ENCODE measurements around the gene HOGA1. TPM values are rescaled to one million over a fixed set of nuclear protein-coding genes. Genes with fewer than 3 reads are reported as not detected.

Gene HOGA1
- total and polyA plus RNA-seq, 2 donors (not counting 3 experiments of a cell fraction or from before 2014, with no cell fraction given), result 0.44 to 0.91 TPM

DNA sequence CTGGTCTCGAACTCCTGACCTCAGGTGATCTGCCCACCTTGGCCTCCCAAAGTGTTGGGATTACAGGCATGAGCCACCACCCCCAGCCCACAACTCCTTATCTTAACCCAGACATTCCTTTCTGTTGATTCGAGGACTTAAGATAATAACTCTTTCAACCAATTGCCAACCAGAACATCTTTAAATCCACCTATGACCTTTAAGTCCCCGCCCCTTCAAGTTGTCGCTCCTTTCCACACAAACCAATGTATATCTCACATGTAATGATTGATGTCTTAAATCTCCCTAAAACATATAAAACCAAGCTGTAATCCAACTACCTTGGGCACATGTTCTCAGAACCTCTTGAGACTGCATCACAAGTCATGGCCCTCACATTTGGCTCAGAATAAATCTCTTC, 19.4 kb upstream of the HOGA1 start:
- Histone ChIP-seq H3K4me1 (ENCODE audit: control insufficient read depth, extremely low read depth, insufficient read depth, low read length) (no peaks in the 10 kb centered on the region), H3K4me3 (replicated peaks in 1 of 3; ENCODE audit: insufficient read depth in 1 of 3, low read depth in 1 of 3, low read length in 3 of 3) (no peak overlapping the region), H3K36me3 (ENCODE audit: control insufficient read depth in 2 of 2, extremely low read depth in 1 of 2, insufficient read depth in 2 of 2, low read length in 2 of 2) (peaks cover 3 to 15% of the 10 kb centered on the region in 2 experiments), H2AFZ (ENCODE audit: low read depth, low read length) (no peak overlapping the region), H4K20me1 (replicated peaks; ENCODE audit: control insufficient read depth, extremely low read depth, insufficient read depth, low read length) (no peaks in the 10 kb centered on the region), H3K9ac (replicated peaks; ENCODE audit: extremely low read depth, insufficient read depth, low read length) (no peak overlapping the region), H3K9me3 (replicated peaks; ENCODE audit: control insufficient read depth, insufficient read depth, low read length) (no peaks in the 10 kb centered on the region), H3K4me2 (ENCODE audit: insufficient read depth, low read length) (no peak overlapping the region), H3K79me2 (ENCODE audit: control insufficient read depth, insufficient read depth, low read length) (no peaks in the 10 kb centered on the region), H3K9me1 (replicated peaks; ENCODE audit: control insufficient read depth, extremely low read depth, insufficient read depth, low read length) (no peaks in the 10 kb centered on the region), H3K27me3 (ENCODE audit: control insufficient read depth in 2 of 2, insufficient read depth in 2 of 2, low read length in 2 of 2) (no peaks in the 10 kb centered on the region), H3K27ac (ENCODE audit: insufficient read depth, low read depth, low read length) (no peak overlapping the region)
- no peak for FAIRE-seq
- no TSS peak for BruUV-seq (replicated peaks)
- no peak for DNase-seq (ENCODE audit: low read depth, low spot score)
- dilution Hi-C loops (cut with MboI; ENCODE audit: extremely low pct_ligation_motif_present, low sequenced_read_pairs) (no loop called here), intact Hi-C loops (cut with micrococcal nuclease) (no loop called here)
- no peak for TF ChIP-seq FOS (IDR thresholded peaks at IDR 0.05; ENCODE audit: borderline replicate concordance, insufficient read depth, low read length)
- TF ChIP-seq GATA2 (IDR thresholded peaks at IDR 0.05; ENCODE audit: insufficient read depth, insufficient read length, low read depth, low read length), result no peak
- TF ChIP-seq POLR2A (IDR thresholded peaks at IDR 0.05; ENCODE audit: low read depth, low read length), result no peak
- TF ChIP-seq MYC (IDR thresholded peaks at IDR 0.05; ENCODE audit: low read depth, low read length), result no peak
- TF ChIP-seq POLR2AphosphoS5 (IDR thresholded peaks at IDR 0.05; ENCODE audit: insufficient read depth, low read depth, low read length), result no peak
- TF ChIP-seq, protein P1, sequence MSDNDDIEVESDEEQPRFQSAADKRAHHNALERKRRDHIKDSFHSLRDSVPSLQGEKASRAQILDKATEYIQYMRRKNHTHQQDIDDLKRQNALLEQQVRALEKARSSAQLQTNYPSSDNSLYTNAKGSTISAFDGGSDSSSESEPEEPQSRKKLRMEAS (IDR thresholded peaks at IDR 0.05; ENCODE audit: insufficient read depth, insufficient read length), result no peak
- no peak for TF ChIP-seq JUN (IDR thresholded peaks at IDR 0.05; ENCODE audit: borderline replicate concordance, insufficient read depth, insufficient read length, low read depth)
- CTCF ChIA-PET, result interaction anchor here (0.6 to 2.8 kb wide), 3 partner anchors 8 to 57 kb away, joined by 3 to 7 read pairs (median 3); no protein-coding TSS in a partner anchor
- POLR2A ChIA-PET, result no interaction called here

DNA sequence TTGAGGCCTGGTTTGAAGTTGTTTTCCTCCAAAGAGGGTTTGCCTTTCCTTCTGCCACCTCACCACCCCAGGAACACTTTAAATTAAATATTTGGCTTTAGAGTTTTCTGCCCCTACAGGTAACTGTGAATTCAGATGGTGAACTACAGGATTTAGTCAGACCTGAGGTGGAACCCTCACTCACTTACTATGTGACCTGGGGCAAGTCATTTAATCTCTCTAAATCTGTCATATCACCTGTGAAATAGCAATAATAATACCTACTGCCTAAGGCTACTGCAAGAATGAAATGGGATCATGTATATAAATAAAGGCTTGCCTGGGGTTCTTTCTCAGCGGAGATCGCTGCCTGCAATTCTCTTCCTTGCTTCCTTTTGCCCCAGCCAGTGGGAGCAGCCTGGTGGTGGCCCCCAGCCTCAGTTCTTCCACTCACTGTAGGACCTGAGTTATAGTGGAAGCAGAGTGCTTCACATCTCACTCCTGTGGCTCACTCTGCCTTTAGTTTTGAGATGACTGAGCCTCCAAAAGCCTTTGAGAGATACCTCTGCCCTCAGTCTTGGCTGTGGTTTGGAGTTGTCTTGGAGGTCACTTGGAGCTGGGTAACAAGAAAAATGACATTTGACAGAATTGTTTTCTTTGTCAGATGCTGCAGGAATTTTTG, 17.7 kb upstream of the HOGA1 start:
- H3K27ac ChIP-seq (ENCODE audit: insufficient read depth, low read depth, low read length), result no peak overlapping the region
- H3K9me3 ChIP-seq (replicated peaks; ENCODE audit: control insufficient read depth, insufficient read depth, low read length), result no peaks in the 10 kb centered on the region
- no peak for DNase-seq (ENCODE audit: low read depth, low spot score)
- no peak overlapping the region for H3K9ac ChIP-seq (replicated peaks; ENCODE audit: extremely low read depth, insufficient read depth, low read length)
- no peaks in the 10 kb centered on the region for H3K9me1 ChIP-seq (replicated peaks; ENCODE audit: control insufficient read depth, extremely low read depth, insufficient read depth, low read length)
- no TSS peak for BruUV-seq (replicated peaks)
- H3K27me3 ChIP-seq (ENCODE audit: control insufficient read depth in 2 of 2, insufficient read depth in 2 of 2, low read length in 2 of 2), result no peaks in the 10 kb centered on the region
- ChIA-PET CTCF (interaction anchor here (1.1 to 2.8 kb wide), 3 partner anchors 8 to 46 kb away, joined by 3 to 7 read pairs (median 4); no protein-coding TSS in a partner anchor), POLR2A (no interaction called here)
- TF ChIP-seq POLR2A (IDR thresholded peaks at IDR 0.05; ENCODE audit: low read depth, low read length) (no peak), JUN (IDR thresholded peaks at IDR 0.05; ENCODE audit: borderline replicate concordance, insufficient read depth, insufficient read length, low read depth) (no peak), GATA2 (IDR thresholded peaks at IDR 0.05; ENCODE audit: insufficient read depth, insufficient read length, low read depth, low read length) (no peak), FOS (IDR thresholded peaks at IDR 0.05; ENCODE audit: borderline replicate concordance, insufficient read depth, low read length) (no peak), EZH2 (IDR thresholded peaks at IDR 0.05; ENCODE audit: borderline replicate concordance, low read depth, low read length, severe bottlenecking) (no peak), POLR2AphosphoS5 (IDR thresholded peaks at IDR 0.05; ENCODE audit: insufficient read depth, low read depth, low read length) (no peak), MYC (IDR thresholded peaks at IDR 0.05; ENCODE audit: low read depth, low read length) (no peak)
- TF ChIP-seq, protein P1 (IDR thresholded peaks at IDR 0.05; ENCODE audit: insufficient read depth, insufficient read length), result no peak
- TF ChIP-seq, protein P2, sequence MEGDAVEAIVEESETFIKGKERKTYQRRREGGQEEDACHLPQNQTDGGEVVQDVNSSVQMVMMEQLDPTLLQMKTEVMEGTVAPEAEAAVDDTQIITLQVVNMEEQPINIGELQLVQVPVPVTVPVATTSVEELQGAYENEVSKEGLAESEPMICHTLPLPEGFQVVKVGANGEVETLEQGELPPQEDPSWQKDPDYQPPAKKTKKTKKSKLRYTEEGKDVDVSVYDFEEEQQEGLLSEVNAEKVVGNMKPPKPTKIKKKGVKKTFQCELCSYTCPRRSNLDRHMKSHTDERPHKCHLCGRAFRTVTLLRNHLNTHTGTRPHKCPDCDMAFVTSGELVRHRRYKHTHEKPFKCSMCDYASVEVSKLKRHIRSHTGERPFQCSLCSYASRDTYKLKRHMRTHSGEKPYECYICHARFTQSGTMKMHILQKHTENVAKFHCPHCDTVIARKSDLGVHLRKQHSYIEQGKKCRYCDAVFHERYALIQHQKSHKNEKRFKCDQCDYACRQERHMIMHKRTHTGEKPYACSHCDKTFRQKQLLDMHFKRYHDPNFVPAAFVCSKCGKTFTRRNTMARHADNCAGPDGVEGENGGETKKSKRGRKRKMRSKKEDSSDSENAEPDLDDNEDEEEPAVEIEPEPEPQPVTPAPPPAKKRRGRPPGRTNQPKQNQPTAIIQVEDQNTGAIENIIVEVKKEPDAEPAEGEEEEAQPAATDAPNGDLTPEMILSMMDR (IDR thresholded peaks at IDR 0.05; ENCODE audit: extremely low read depth in 1 of 2, insufficient read depth in 1 of 2, low read depth in 1 of 2, low read length in 2 of 2), result no peak
- H2AFZ ChIP-seq (ENCODE audit: low read depth, low read length), result no peak overlapping the region
- dilution Hi-C loops (cut with MboI; ENCODE audit: extremely low pct_ligation_motif_present, low sequenced_read_pairs) (no loop called here), intact Hi-C loops (cut with micrococcal nuclease) (no loop called here)
- no peak overlapping the region for H3K4me3 ChIP-seq (replicated peaks in 1 of 3; ENCODE audit: insufficient read depth in 1 of 3, low read depth in 1 of 3, low read length in 3 of 3)
- H3K79me2 ChIP-seq (ENCODE audit: control insufficient read depth, insufficient read depth, low read length), result no peaks in the 10 kb centered on the region
- no peak overlapping the region for H3K4me2 ChIP-seq (ENCODE audit: insufficient read depth, low read length)
- H3K4me1 ChIP-seq (ENCODE audit: control insufficient read depth, extremely low read depth, insufficient read depth, low read length), result no peaks in the 10 kb centered on the region
- no peak for FAIRE-seq
- no peaks in the 10 kb centered on the region for H4K20me1 ChIP-seq (replicated peaks; ENCODE audit: control insufficient read depth, extremely low read depth, insufficient read depth, low read length)
- H3K36me3 ChIP-seq (ENCODE audit: control insufficient read depth in 2 of 2, extremely low read depth in 1 of 2, insufficient read depth in 2 of 2, low read length in 2 of 2), result peaks cover 3 to 31% of the 10 kb centered on the region in 2 experiments
